Urothelium cell line (cell line): Measurements from ENCODE around the gene NOCT.
"Not testable (repeated sequence)": the region's sequence is repeated elsewhere in the genome, so short reads cannot be mapped to it uniquely, and the experiment has no call there.

Experiments
- DNase-seq: peaks from one replicate; pipeline ENCODE4 v3.0.0; 2011; ENCODE audit warnings: low spot score, mixed read lengths
- FAIRE-seq: peaks from 2 replicates; lab custom pipeline; 2011; peaks lifted over from hg19 to GRCh38; lab: Jason Lieb, UNC

Gene NOCT

DNA sequence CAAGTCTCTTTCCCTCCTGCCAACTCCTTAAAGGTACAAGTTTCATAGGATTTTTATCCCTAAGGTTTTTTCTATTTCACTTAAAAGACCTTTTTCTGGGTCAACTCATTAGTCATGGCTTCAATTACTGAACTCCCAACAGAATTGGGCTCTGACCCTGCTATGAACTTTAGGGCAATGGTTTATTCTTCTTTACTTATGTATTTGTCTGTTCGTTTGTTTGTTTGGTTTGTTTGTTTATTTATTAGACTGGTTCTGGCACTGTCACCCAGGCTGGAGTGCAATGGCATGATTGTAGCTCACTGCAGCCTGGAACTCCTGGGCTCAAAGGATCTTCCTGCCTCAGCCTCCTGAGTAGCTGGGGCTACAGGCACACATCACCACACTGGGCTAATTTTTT, 5.9 kb upstream of the NOCT start:
- no peak for FAIRE-seq
- no peak for DNase-seq

- no peak for DNase-seq
- FAIRE-seq = no peak
Measured at GRCh38 chr4:139011225-139011950, 4.2 kb upstream of the NOCT start.

GRCh38 chr4:139014371-139015268, 961 bp upstream of the NOCT start:
- FAIRE-seq (no peak), DNase-seq (peak; percentile 74)

GRCh38 chr4:139015948-139016471, 429 bp downstream of the NOCT start:
- DNase-seq (peak; percentile 4), FAIRE-seq (no peak)

DNA sequence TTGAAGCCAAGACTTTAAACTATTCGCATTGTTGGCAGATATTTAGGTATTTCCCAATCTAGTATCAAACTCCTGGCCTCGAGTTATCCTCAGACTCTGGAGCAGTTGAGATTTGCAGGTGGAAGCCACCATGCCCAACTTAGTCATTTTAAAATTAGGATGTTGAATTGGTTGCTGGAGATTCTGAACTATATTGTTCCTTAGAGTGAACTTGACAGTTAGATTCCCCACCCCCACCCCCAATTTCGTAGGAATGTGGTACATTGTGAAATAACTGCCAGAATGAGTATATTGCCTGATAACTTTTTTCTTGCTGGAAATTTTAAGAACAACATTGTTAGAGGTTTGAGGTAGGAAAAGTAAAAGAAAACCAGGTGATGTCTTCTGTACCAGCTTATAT, 2.3 kb downstream of the NOCT start:
- no peak for DNase-seq
- no peak for FAIRE-seq

DNA sequence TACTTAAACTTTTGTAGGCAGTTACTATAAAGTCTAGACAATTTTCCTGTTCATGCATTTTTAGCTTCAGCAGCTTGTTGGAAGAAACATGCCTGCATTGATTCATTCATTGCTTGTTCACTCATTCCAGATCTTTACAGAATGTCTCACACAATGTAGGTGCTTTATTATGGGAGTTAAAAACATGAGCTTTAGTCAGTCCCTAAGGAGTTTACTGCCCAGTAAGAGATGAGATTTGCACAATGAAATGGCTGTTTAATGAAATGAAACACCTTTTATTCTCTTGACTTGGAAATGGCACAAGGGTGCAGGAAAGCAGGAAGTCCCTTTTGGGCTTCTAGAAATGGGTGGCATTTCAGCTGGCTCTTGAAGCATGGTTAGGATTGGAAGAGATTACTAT, 2.9 kb downstream of the NOCT start:
- FAIRE-seq = no peak
- DNase-seq = no peak

DNA sequence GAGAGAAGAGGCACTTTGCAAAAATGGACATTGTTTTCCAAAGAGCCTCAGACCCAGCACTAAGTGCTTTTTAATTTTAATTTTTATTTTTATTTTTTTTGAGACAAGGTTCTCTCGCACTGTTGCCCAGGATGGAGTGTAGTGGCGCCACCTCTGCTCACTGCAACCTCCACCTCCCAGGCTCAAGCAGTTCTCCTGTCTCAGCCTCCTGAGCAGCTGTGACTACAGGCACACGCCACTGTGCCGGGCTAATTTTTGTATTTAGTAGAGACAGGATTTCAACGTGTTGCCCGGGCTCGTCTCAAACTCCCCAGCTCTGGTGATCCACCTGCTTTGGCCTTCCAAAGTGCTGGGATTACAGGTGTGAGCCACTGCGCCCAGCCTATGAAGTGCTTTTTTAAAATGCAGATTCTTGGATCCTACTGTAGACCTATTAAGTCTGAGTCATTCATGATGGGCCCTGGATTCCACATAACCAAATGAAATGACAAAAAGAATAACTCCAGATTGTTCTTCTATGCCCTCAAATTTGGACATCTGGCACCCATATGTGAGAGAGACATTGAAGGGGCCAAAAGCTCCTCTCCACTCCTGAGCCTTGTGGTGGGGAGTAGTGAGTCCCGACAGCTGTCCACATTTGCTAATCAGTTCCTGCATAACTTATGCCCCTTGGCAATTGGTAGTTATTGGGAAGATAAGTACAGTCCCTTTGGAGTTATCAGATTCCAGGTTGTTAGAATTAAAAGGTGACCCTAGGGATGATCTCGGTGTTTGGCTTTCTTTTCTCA, 3.6 kb downstream of the NOCT start:
- DNase-seq = no peak
- no peak for FAIRE-seq

DNA sequence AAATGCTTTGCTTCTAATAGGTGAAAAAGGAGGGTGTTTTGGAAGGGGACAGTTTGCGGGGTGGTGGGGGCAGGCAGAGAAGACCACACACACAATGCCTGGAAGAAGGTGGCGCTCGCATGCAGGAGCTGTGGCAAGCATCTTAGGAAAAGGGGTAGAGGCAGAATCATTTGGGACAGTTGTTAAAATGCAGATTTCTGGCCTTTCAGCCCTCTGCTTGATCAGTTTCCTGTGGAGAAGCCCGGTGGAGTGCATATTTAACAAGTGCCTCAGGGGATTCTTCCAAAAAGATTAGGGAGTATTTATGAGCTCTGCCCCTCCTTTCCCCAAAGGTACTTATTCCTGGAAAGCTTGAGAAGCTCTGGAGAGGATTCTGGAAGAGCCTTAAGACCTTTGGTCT, 4.8 kb downstream of the NOCT start:
- no peak for FAIRE-seq
- DNase-seq = no peak

DNA sequence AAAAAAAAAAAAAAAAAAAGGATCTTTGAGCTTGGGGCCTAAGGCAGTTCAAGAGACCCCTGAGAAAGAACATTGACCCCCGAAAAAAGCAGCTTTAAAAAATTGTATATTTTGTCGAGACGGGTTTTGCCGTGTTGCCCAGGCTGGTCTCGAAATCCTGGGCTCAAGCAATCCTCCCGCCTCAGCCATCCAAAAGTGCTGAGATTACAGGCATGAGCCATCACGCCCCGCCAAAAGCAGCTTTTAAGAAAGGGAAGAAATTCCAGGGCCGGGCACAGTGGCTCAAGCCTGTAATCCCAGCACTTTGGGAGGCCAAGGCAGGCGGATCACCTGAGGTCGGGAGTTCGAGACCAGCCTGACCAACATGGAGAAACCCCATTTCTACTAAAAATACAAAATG, 5.5 kb downstream of the NOCT start:
- not testable (repeated sequence) for FAIRE-seq, DNase-seq

DNA sequence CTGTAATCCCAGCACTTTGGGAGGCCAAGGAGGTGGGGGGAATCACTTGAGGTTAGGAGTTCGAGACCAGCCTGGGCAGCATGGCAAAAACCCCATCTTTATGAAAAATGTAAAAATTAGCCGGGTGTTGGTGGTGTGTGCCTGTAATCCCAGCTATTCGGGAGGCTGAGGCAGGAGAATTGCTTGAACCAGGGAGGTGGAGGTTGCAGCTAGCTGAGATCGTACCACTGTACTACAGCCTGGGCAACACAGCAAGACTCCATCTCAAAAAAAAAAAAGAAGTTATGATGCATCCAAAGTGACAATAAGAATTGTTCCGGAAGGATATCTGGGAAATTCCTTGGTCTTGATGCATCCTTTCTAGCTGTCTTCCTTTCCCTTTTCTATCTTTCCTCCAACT, 7.3 kb downstream of the NOCT start:
- FAIRE-seq (no peak), DNase-seq (no peak)

DNA sequence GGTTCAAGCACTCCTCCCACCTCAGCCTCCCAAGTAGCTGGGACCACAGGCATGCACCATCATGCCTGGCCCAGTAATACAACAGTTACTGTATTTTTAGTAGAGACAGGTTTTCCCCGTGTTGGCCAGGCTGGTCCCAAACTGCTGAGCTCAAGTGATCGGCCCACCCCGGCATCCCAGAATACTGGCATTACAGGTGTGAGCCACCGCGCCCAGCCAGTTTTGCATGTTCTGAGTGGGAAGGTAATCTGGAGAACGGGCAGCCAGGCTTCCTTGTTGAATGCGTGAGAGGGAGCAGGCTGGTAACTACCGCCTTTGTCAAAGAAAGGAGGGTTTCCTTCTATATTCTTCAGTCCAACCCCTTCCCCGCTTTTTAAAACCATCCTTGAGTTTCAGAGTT, 9.1 kb downstream of the NOCT start:
- DNase-seq = no peak
- no peak for FAIRE-seq

DNA sequence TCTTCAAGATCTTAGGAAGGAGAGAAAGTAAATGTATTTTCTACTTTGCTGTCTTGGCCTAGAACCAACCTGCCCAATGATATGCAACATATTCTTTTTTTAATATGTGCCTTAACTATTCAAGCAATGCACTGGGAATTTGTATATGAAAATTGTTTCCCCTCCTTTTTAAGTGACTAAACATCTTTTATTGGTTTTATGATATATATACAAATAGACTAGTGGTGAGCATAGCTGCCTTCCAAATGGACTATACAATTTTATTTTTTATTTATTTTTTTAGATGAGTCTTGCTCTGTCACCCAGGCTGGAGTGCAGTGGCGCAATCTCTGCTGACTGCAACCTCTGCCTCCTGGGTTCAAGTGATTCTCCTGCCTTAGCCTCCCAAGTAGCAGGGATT, 10.3 kb downstream of the NOCT start:
- FAIRE-seq (no peak), DNase-seq (no peak)

GRCh38 chr4:139027776-139028175, 12.2 kb downstream of the NOCT start:
- no peak for FAIRE-seq
- DNase-seq = no peak

DNA sequence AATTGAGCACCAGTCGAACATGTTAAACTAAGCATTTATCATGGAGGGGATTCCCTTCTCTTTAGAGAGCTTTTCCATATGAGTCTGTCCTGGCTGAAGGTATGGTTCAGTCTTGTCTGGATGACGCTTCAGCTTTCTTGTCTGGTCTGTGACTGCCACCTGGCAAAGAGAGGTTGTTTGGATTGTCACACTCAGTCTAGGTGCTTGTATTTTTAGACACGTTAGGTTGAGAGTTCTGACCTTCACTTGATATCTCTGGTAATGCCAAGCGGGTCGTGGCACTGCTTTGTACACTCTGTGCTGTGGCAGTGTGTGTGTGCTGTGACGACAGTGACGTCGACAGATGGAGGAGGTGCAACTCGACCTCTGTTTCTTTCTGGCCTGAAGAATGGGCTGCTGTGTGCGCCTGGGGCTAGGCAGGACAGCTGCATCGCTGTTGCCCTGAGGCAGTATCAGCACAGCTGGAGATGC, 12.6 kb downstream of the NOCT start:
- DNase-seq = no peak

GRCh38 chr4:139029866-139030363, 14.3 kb downstream of the NOCT start:
- not testable (repeated sequence) for FAIRE-seq

More for the DNA sequence above, 12.6 kb downstream of the NOCT start:
- no peak for FAIRE-seq

DNA sequence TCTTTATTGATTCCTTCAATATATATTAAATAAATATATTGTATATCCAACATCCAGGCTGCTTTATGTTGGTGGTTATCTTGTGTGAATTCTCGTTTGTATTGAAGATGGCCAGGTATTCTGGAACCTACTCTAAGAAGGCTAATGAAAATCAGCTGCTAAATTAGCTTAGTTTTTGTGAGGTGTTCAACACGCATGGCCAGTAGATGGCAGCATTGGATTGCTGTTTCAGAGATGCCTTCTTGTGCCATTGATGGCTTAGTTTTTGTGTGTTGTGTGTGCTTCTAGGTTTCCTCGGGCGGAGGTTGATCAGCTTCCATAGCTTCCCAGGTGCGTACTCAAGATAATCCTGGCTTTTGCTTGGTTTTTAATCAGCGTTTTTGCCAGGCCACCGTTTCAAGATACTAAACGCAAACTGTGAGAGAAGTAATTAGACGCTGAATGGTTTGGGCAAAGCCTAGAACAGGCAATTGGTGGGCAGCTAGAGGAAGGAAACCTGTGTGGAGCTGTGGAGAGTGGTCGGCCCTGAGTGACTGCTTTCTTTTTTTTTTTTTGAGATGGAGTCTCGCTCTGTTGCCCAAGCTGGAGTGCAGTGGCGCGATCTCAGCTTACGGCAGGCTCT, 15.1 kb downstream of the NOCT start:
- DNase-seq = peak; percentile 42
- no peak for FAIRE-seq

More at GRCh38 chr4:139029866-139030363, 14.3 kb downstream of the NOCT start:
- DNase-seq = not testable (repeated sequence)

GRCh38 chr4:139035650-139036049, 20.1 kb downstream of the NOCT start:
- FAIRE-seq = no peak
- DNase-seq = no peak

DNA sequence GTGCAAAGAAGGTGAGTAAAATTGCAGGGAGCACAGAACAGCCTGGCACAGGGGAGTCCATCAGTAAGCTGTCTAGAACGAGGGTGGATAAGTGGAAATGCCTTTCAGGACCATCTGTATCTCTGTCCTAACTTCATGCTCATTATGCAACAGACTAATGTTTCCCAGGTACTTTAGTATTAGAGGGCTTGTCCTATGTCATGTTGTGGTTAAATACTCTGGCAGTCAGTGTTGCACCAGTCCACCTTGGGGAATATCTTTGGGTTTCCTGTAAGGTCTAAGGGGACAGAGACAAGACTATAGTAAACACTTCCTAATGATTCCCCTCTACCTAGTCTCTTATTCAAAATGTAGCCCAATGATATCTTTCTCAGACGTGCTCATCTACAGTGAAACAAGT, 21.3 kb downstream of the NOCT start:
- no peak for FAIRE-seq
- DNase-seq = no peak

- DNase-seq = no peak
- FAIRE-seq = no peak
Measured at GRCh38 chr4:139038874-139039443, 23.4 kb downstream of the NOCT start.

- FAIRE-seq (no peak), DNase-seq (no peak)
Measured at GRCh38 chr4:139042981-139043460, 27.4 kb downstream of the NOCT start.
